CD4-positive, alpha-beta memory T cell (primary cell): ENCODE results near the gene SNX9. TPM values are rescaled to one million over a fixed set of nuclear protein-coding genes. Genes with fewer than 3 reads are reported as not detected.
A peak's percentile ranks its signal among the peaks of the same experiment; 100 is the strongest.

Experiments used
- CTCF ChIA-PET: fragments of 350-600 bp; sonication (Branson Sonifier 250); formaldehyde crosslinking; loops from one replicate; lab custom pipeline; 2021; ENCODE audit warnings: inconsistent platforms; ENCODE audit not compliant: partially characterized antibody; lab: Charles Lee
- POLR2A ChIA-PET: fragments of 350-600 bp; sonication (Branson Sonifier 250); formaldehyde crosslinking; loops from one replicate; lab custom pipeline; 2021; ENCODE audit not compliant: partially characterized antibody; lab: Charles Lee
- DNase-seq, 5 donors: peaks; one replicate each; pipeline versions ENCODE4 v3.0.0 to v3.0.0-alpha.2; 2020 to 2022; ENCODE audit warnings: mixed read lengths in 1 of 5
- H3K27ac ChIP-seq: one replicate; pipeline ENCODE4 v1.7.0; 2013; ENCODE audit warnings: low read depth, low read length
- H3K27me3 ChIP-seq: 2 replicates; pipeline ENCODE4 v1.7.0; 2013; ENCODE audit warnings: mild to moderate bottlenecking, low read length, moderate library complexity; ENCODE audit not compliant: insufficient read depth
- H3K36me3 ChIP-seq: 2 replicates; pipeline ENCODE4 v1.7.0; 2013; ENCODE audit warnings: mild to moderate bottlenecking, low read length, moderate library complexity; ENCODE audit not compliant: insufficient read depth
- H3K4me1 ChIP-seq: 2 replicates; pipeline ENCODE4 v1.7.0; 2013; ENCODE audit warnings: mild to moderate bottlenecking, low read length, moderate library complexity; ENCODE audit not compliant: insufficient read depth
- H3K4me3 ChIP-seq, 2 donors: one replicate each; pipeline ENCODE4 v1.7.0; 2013; ENCODE audit warnings: low read length in 2 of 2, mild to moderate bottlenecking in 1 of 2
- H3K9me3 ChIP-seq, 2 donors: one replicate each; pipeline ENCODE4 v1.7.0; 2013; ENCODE audit warnings: low read length in 2 of 2, control low read depth in 1 of 2; ENCODE audit not compliant: control insufficient read depth in 1 of 2
- H3K27ac Mint-ChIP-seq, 7 donors: one replicate each; pipeline ENCODE4 v1.8.0; 2020 to 2021; ENCODE audit warnings: mixed read lengths in 7 of 7, mild to moderate bottlenecking in 6 of 7, inconsistent platforms in 3 of 7, moderate library complexity in 3 of 7
- H3K27me3 Mint-ChIP-seq, 2 donors: one replicate each; pipeline ENCODE4 v1.8.0; 2020 to 2021; ENCODE audit warnings: mixed read lengths in 2 of 2
- H3K36me3 Mint-ChIP-seq, 2 donors: one replicate each; pipeline ENCODE4 v1.8.0; 2020 to 2021; ENCODE audit warnings: mixed read lengths in 2 of 2, inconsistent platforms in 1 of 2, mild to moderate bottlenecking in 1 of 2
- H3K4me1 Mint-ChIP-seq, 4 donors: one replicate each; pipeline ENCODE4 v1.8.0; 2020 to 2021; ENCODE audit warnings: mixed read lengths in 4 of 4, mild to moderate bottlenecking in 1 of 4
- H3K4me3 Mint-ChIP-seq, 8 donors: one replicate each; pipeline ENCODE4 v1.8.0; 2020 to 2021; ENCODE audit warnings: mixed read lengths in 8 of 8, mild to moderate bottlenecking in 7 of 8, moderate library complexity in 6 of 8, inconsistent platforms in 3 of 8
- H3K9me3 Mint-ChIP-seq, 8 donors: one replicate each; pipeline ENCODE4 v1.8.0; 2020 to 2021; ENCODE audit warnings: mixed read lengths in 8 of 8, mild to moderate bottlenecking in 5 of 8, inconsistent platforms in 3 of 8, moderate library complexity in 1 of 8
- intact Hi-C: fragments of 100-400 bp; cut with micrococcal nuclease; formaldehyde crosslinking; loops from one replicate; pipeline ENCODE4 v1.15.1; 2023
- polyA plus RNA-seq, 2 donors: library from polyadenylated mRNA; unstranded; fragments of 300-500 nt; fragmentation: Illumina TruSeq; gene quantifications; one replicate each; pipeline ENCODE4 v1.2.3, GENCODE V29; 2021
- total RNA-seq, 2 experiments: library from RNA; stranded (reverse); gene quantifications; one replicate each; pipeline ENCODE4 v1.2.3, GENCODE V29; 2021

The SNX9 gene
- total and polyA plus RNA-seq, 4 experiments from 2014 or later, result 12.9 to 21.9 (median 20.5) TPM

DNA sequence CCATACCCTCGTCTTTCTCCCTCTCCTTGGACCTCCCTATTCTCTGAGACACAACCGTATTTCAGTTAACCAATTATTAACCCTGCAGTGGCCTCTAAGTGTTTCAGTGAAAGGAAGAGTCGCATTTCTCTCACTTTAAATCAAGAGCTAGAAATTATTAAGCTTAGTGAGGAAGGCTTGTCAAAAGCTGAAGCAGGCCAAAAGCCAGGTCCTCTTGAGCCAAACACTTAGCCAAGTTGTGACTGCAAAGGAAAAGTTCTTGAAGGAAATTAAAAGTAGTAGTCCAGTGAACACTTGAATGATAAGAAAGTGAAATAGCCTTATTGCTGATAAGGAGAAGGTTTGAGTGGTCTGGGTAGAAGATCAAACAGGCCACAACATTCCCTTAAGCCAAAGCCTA, 58.3 kb downstream of the SNX9 start:
- POLR2A ChIA-PET, result interaction anchor here (0.9 kb wide), 1 partner anchor 9 kb away, joined by 3 read pairs; no protein-coding TSS in a partner anchor
- peaks cover 34 to 84% (median 56%) of the 10 kb centered on the region in 4 donors for H3K4me1 Mint-ChIP-seq
- no peak for DNase-seq

DNA sequence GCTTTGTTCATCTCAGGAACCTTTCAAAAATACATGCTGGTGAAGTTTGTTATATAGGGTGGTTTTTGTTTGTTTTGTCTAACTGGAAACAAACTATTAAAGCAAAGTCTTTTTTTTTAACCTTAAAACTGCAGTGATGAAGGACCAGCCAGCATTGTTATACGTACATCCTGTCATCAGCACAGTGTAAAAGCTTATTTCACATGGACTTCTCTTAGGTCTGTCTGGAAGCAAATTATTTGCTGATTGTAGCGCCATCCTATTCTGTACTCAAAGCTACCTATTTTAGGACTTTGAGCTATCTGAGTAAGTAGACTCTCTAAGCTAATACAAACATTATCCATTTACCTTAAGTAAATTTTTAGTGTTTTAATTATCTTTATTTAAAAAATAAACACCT, 61.7 kb downstream of the SNX9 start:
- Histone ChIP-seq H3K4me3 (no peak overlapping the region), H3K9me3 (no peaks in the 10 kb centered on the region), H3K27me3 (no peaks in the 10 kb centered on the region), H3K4me1 (peaks cover 35% of the 10 kb centered on the region), H3K36me3 (no peaks in the 10 kb centered on the region), H3K27ac (peak overlapping the region; percentile 55)
- no peaks in the 10 kb centered on the region for H3K9me3 Mint-ChIP-seq
- intact Hi-C loops, result loop anchor here (2.0 kb wide), 1 partner anchor 120 kb away; no protein-coding TSS in a partner anchor
- H3K4me1 Mint-ChIP-seq, result peaks cover 34 to 76% (median 46%) of the 10 kb centered on the region in 4 donors
- ChIA-PET POLR2A (interaction anchor here (0.6 to 3.5 kb wide), 8 partner anchors 9 to 151 kb away, joined by 3 to 21 read pairs (median 4); partner anchors contain the start of gene SYNJ2), CTCF (interaction anchor here (1.4 to 5.6 kb wide), 4 partner anchors 12 to 142 kb away, joined by 6 to 36 read pairs (median 20); no protein-coding TSS in a partner anchor)
- H3K4me3 Mint-ChIP-seq, result peak overlapping the region in 6 of 8 donors; percentile 24 to 50 (median 37)
- DNase-seq, result peak in 3 of 5 donors; percentile 38 to 58 (median 54)
- H3K27me3 Mint-ChIP-seq, result no peaks in the 10 kb centered on the region
- peak overlapping the region; percentile 90 to 98 (median 97) for H3K27ac Mint-ChIP-seq
- peaks cover 48 to 54% of the 10 kb centered on the region in 2 donors for H3K36me3 Mint-ChIP-seq

More for the DNA sequence above, 58.3 kb downstream of the SNX9 start:
- no peak overlapping the region for H3K27ac ChIP-seq
- no peak overlapping the region for H3K4me3 ChIP-seq
- H3K4me1 ChIP-seq, result peaks cover 45% of the 10 kb centered on the region
- H3K27ac Mint-ChIP-seq, result peak overlapping the region in 5 of 7 donors; percentile 26 to 69 (median 39)
- intact Hi-C loops, result no loop called here
- peaks cover 53 to 61% of the 10 kb centered on the region in 2 donors for H3K36me3 Mint-ChIP-seq
- H3K27me3 Mint-ChIP-seq, result no peaks in the 10 kb centered on the region
- H3K4me3 Mint-ChIP-seq, result no peak overlapping the region
- H3K9me3 ChIP-seq, result no peaks in the 10 kb centered on the region
- no peaks in the 10 kb centered on the region for H3K27me3 ChIP-seq
- H3K36me3 ChIP-seq, result peaks cover 5% of the 10 kb centered on the region
- H3K9me3 Mint-ChIP-seq, result no peaks in the 10 kb centered on the region
- CTCF ChIA-PET, result interaction anchor here (0.6 to 11.7 kb wide), 3 partner anchors 8 to 132 kb away, joined by 3 to 314 read pairs (median 8); no protein-coding TSS in a partner anchor

DNA sequence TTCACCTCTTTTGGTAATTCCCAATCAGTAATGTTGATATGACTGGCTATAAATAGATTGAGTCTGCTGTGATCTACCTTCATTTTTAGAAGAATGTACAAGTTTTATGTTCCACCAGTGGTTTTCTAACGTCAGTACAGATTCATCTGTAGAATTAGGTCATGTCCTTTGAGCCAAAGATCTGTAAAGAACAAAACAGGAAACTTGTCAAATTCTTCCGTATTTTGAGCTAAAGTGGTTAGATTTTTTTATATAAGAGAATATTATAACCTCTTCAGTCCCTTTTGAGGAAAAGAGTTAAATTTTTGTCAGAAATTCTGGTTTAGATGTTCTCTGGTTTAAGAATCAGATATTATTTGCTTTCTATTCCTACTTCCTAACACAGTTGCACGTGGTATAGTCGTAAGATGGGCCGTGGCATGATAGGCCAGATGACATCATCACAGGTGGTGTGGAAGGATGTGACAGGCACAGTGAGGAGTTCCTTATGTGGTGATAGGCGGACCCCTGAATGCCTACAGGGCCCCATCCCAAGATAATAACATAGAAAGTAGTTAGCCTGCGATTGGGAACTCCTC, 62.3 kb downstream of the SNX9 start:
- Mint-ChIP-seq H3K9me3 (no peaks in the 10 kb centered on the region), H3K4me1 (peaks cover 33 to 74% (median 44%) of the 10 kb centered on the region in 4 donors), H3K4me3 (peak overlapping the region in 7 of 8 donors; percentile 7 to 78 (median 42)), H3K27ac (peak overlapping the region; percentile 90 to 98 (median 96)), H3K27me3 (no peaks in the 10 kb centered on the region), H3K36me3 (peaks cover 48% of the 10 kb centered on the region in 2 donors)
- Histone ChIP-seq H3K36me3 (no peaks in the 10 kb centered on the region), H3K27ac (peak overlapping the region; percentile 55), H3K27me3 (no peaks in the 10 kb centered on the region), H3K9me3 (no peaks in the 10 kb centered on the region), H3K4me3 (peak overlapping the region in 1 of 2 donors; percentile 21), H3K4me1 (peaks cover 35% of the 10 kb centered on the region)
- POLR2A ChIA-PET, result interaction anchor here (0.6 to 3.5 kb wide), 10 partner anchors 8 to 141 kb away, joined by 3 to 21 read pairs (median 4); partner anchors contain the start of gene SYNJ2
- peak; percentile 73 to 88 (median 86) for DNase-seq
- CTCF ChIA-PET, result interaction anchor here (1.0 to 5.6 kb wide), 5 partner anchors 12 to 186 kb away, joined by 3 to 36 read pairs (median 17); no protein-coding TSS in a partner anchor
- intact Hi-C loops, result loop anchor here (2.0 kb wide), 1 partner anchor 120 kb away; no protein-coding TSS in a partner anchor

GRCh38 chr6:157885876-157886275, 62.8 kb downstream of the SNX9 start:
- Mint-ChIP-seq H3K27me3 (no peaks in the 10 kb centered on the region), H3K4me1 (peaks cover 33 to 73% (median 44%) of the 10 kb centered on the region in 4 donors), H3K36me3 (peaks cover 44 to 48% of the 10 kb centered on the region in 2 donors), H3K27ac (peak overlapping the region; percentile 90 to 98 (median 96)), H3K4me3 (peak overlapping the region in 6 of 8 donors; percentile 7 to 78 (median 38)), H3K9me3 (no peaks in the 10 kb centered on the region)
- Histone ChIP-seq H3K27me3 (no peaks in the 10 kb centered on the region), H3K27ac (peak overlapping the region; percentile 55), H3K4me3 (peak overlapping the region in 1 of 2 donors; percentile 21), H3K9me3 (no peaks in the 10 kb centered on the region), H3K36me3 (no peaks in the 10 kb centered on the region), H3K4me1 (peaks cover 35% of the 10 kb centered on the region)
- intact Hi-C loops, result loop anchor here (2.0 kb wide), 1 partner anchor 121 kb away; no protein-coding TSS in a partner anchor
- POLR2A ChIA-PET, result interaction anchor here (0.6 to 3.5 kb wide), 8 partner anchors 7 to 140 kb away, joined by 3 to 21 read pairs (median 5); no protein-coding TSS in a partner anchor
- no peak for DNase-seq
- CTCF ChIA-PET, result interaction anchor here (0.8 to 5.6 kb wide), 6 partner anchors 12 to 186 kb away, joined by 3 to 36 read pairs (median 12); no protein-coding TSS in a partner anchor

DNA sequence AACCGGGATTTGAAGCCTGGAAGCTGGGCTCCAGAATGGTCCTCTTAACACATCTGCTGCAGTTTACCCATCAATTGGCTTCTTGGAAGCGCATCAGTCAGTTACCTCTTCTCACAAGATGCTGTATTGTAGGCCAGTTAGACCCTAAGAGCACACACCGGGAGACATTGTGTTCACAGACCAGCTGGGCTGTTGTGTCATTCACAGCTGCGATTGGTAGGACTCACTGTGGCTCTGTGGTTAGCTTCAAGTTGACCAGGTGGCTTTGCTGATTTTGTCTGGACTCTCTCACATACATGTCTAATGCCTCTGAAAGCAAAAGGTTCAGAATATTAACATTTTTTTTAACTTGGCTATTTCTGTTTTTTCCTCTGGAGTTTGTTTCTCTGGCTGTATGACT, 64.8 kb downstream of the SNX9 start:
- peaks cover 40 to 73% (median 50%) of the 10 kb centered on the region in 4 donors for H3K4me1 Mint-ChIP-seq
- no peak overlapping the region for H3K4me3 Mint-ChIP-seq
- no peak for DNase-seq
- no peaks in the 10 kb centered on the region for H3K27me3 Mint-ChIP-seq
- intact Hi-C loops, result no loop called here
- no peaks in the 10 kb centered on the region for H3K27me3 ChIP-seq
- no peak overlapping the region for H3K27ac ChIP-seq
- peaks cover 51% of the 10 kb centered on the region for H3K4me1 ChIP-seq
- H3K9me3 ChIP-seq, result no peaks in the 10 kb centered on the region
- peak overlapping the region in 6 of 7 donors; percentile 17 to 98 (median 72) for H3K27ac Mint-ChIP-seq
- POLR2A ChIA-PET, result no interaction called here
- CTCF ChIA-PET, result interaction anchor here (3.7 to 5.6 kb wide), 3 partner anchors 15 to 138 kb away, joined by 17 to 36 read pairs (median 24); no protein-coding TSS in a partner anchor
- no peak overlapping the region for H3K4me3 ChIP-seq
- no peaks in the 10 kb centered on the region for H3K36me3 ChIP-seq
- peaks cover 32 to 36% of the 10 kb centered on the region in 2 donors for H3K36me3 Mint-ChIP-seq
- H3K9me3 Mint-ChIP-seq, result no peaks in the 10 kb centered on the region

- CTCF ChIA-PET, result interaction anchor here (1.0 to 2.1 kb wide), 6 partner anchors 10 to 135 kb away, joined by 3 to 6 read pairs (median 4); no protein-coding TSS in a partner anchor
- Histone ChIP-seq H3K27ac (peak overlapping the region; percentile 35), H3K27me3 (no peaks in the 10 kb centered on the region), H3K36me3 (no peaks in the 10 kb centered on the region), H3K9me3 (no peaks in the 10 kb centered on the region), H3K4me1 (peaks cover 21% of the 10 kb centered on the region), H3K4me3 (no peak overlapping the region)
- no peaks in the 10 kb centered on the region for H3K9me3 Mint-ChIP-seq
- POLR2A ChIA-PET, result no interaction called here
- intact Hi-C loops, result no loop called here
- H3K4me1 Mint-ChIP-seq, result peaks cover 26 to 50% (median 29%) of the 10 kb centered on the region in 4 donors
- no peaks in the 10 kb centered on the region for H3K27me3 Mint-ChIP-seq
- H3K4me3 Mint-ChIP-seq, result peak overlapping the region; percentile 0 to 75 (median 48)
- H3K27ac Mint-ChIP-seq, result peak overlapping the region; percentile 12 to 94 (median 88)
- peaks cover 34 to 35% of the 10 kb centered on the region in 2 donors for H3K36me3 Mint-ChIP-seq
- no peak for DNase-seq
Measured at GRCh38 chr6:157891544-157892362, 68.7 kb downstream of the SNX9 start.
